Choroid plexus epithelial cell (primary cell): Measurements from ENCODE around the gene FBXL16.
"Not testable (repeated sequence)": the region's sequence is repeated elsewhere in the genome, so short reads cannot be mapped to it uniquely, and the experiment has no call there.

Experiments used
- DNase-seq: peaks from one replicate; pipeline ENCODE4 v3.0.0-alpha.2; 2010; ENCODE audit warnings: low read depth
- H3K4me3 ChIP-seq: 2 replicates; pipeline ENCODE4 v1.5.1; 2011; ENCODE audit warnings: low read depth, mild to moderate bottlenecking, control low read depth, low read length, moderate library complexity
- CTCF ChIP-seq: conservative IDR thresholded peaks from 2 replicates; pipeline ENCODE4 v1.5.1; 2011; ENCODE audit warnings: low read depth, mild to moderate bottlenecking, control low read depth, inconsistent platforms, low read length, moderate library complexity

The FBXL16 gene

GRCh38 chr16:747978-748746, 42.6 kb upstream of the FBXL16 start:
- no peak for TF ChIP-seq CTCF
- no peak overlapping the region for H3K4me3 ChIP-seq
- DNase-seq, result no peak

- no peak for DNase-seq
- H3K4me3 ChIP-seq, result no peak overlapping the region
- no peak for TF ChIP-seq CTCF
Observed at GRCh38 chr16:746637-747036, 41.0 kb upstream of the FBXL16 start.

- peak; percentile 50 for TF ChIP-seq CTCF
- no peak for DNase-seq
- H3K4me3 ChIP-seq, result no peak overlapping the region
Observed at GRCh38 chr16:745739-746138, 40.1 kb upstream of the FBXL16 start.

GRCh38 chr16:743794-744500, 38.3 kb upstream of the FBXL16 start:
- no peak for TF ChIP-seq CTCF
- H3K4me3 ChIP-seq, result no peak overlapping the region
- no peak for DNase-seq

- DNase-seq, H3K4me3 ChIP-seq: not testable (repeated sequence)
Observed at GRCh38 chr16:742894-743293, 37.3 kb upstream of the FBXL16 start.

GRCh38 chr16:741986-742629, 36.5 kb upstream of the FBXL16 start:
- TF ChIP-seq CTCF, result no peak
- H3K4me3 ChIP-seq, result no peak overlapping the region
- no peak for DNase-seq

GRCh38 chr16:740764-741505, 35.3 kb upstream of the FBXL16 start, which contains the start of gene CIAO3:
CIAO3 (minus strand) TSS chr16:740997; CDS start chr16:740985, 12 bp downstream.
- DNase-seq, result peak; percentile 93
- TF ChIP-seq CTCF, result peak; percentile 49
- peak within 1 kb of the TSS; percentile 83 for H3K4me3 ChIP-seq
